Amniotic epithelial cell (primary cell): ENCODE results near the gene XRCC5.

ENCODE experiments used
- DNase-seq: peaks from one replicate; pipeline ENCODE4 v3.0.0-alpha.2; 2010; ENCODE audit warnings: low read depth

XRCC5 gene

GRCh38 chr2:216232721-216233120, 123.6 kb downstream of the XRCC5 start:
- no peak for DNase-seq

- DNase-seq, result no peak
Observed at GRCh38 chr2:216233281-216233995, 124.3 kb downstream of the XRCC5 start.

- no peak for DNase-seq
Observed at GRCh38 chr2:216234106-216234505, 125.0 kb downstream of the XRCC5 start.

- no peak for DNase-seq
Observed at GRCh38 chr2:216235462-216235861, 126.3 kb downstream of the XRCC5 start.

- DNase-seq, result no peak
Observed at GRCh38 chr2:216235896-216236295, 126.7 kb downstream of the XRCC5 start.

GRCh38 chr2:216236486-216236885, 127.3 kb downstream of the XRCC5 start:
- DNase-seq, result no peak

GRCh38 chr2:216242365-216242764, 133.2 kb downstream of the XRCC5 start:
- no peak for DNase-seq

GRCh38 chr2:216243026-216243425, 133.9 kb downstream of the XRCC5 start:
- no peak for DNase-seq

GRCh38 chr2:216245391-216245975, 136.3 kb downstream of the XRCC5 start:
- no peak for DNase-seq

- no peak for DNase-seq
Observed at GRCh38 chr2:216246766-216247165, 137.6 kb downstream of the XRCC5 start.
